GM06990 (cell line): ENCODE measurements around the gene CYTH2.

Experiments used
- DNase-seq: peaks from one replicate; pipeline ENCODE4 v3.0.0-alpha.2; 2011; ENCODE audit not compliant: insufficient read length; ENCODE audit errors: extremely low read depth
- H3K27me3 ChIP-seq: replicated peaks from 2 replicates; pipeline ENCODE4 v1.6.0; 2011; ENCODE audit warnings: low read length; ENCODE audit not compliant: control insufficient read depth, insufficient read depth
- H3K36me3 ChIP-seq: 2 replicates; pipeline ENCODE4 v1.5.1; 2011; ENCODE audit warnings: low read length; ENCODE audit not compliant: control insufficient read depth, insufficient read depth
- H3K4me3 ChIP-seq: replicated peaks from 2 replicates; pipeline ENCODE4 v1.5.1; 2011; ENCODE audit warnings: low read depth, mild to moderate bottlenecking, control low read depth, low read length
- CTCF ChIP-seq: IDR thresholded peaks from 2 replicates; pipeline ENCODE4 v1.5.1; 2011; ENCODE audit warnings: low read length, control low read depth, mild to moderate bottlenecking, inconsistent platforms; ENCODE audit not compliant: insufficient read depth, poor library complexity, severe bottlenecking

CYTH2 gene

DNA sequence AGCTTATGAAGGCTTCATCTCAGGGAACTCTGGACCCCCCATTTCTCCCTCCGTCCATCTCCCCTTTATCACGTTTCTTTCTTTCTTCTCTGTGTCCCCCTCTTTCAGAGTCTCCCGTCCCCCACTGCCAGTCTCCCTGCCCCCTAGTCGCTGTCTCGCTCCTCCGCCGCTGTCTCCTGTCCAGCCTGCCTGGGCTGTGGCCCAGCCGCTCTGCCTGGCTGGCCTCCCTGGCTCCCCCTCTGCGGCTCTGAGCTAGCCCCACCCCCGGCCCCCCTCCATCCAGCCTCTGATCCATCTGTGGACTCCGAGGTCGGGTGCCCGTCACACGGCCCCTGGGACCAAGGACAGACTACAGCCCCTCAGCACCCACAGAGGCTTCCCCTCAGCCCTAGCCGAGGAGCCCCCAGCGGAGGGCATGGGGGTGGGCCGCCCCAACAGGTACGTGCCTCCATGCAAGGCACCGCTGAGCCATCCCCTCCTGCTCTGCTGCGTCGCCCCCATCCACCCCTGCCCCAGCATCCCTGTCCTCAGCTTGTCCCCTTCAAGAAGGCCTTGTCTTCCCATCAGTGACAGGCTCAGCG lies 14.9 kb upstream of the CYTH2 start:
- Histone ChIP-seq H3K4me3 (no peak overlapping the region), H3K36me3 (peaks cover 31% of the 10 kb centered on the region), H3K27me3 (no peaks in the 10 kb centered on the region)
- no peak for TF ChIP-seq CTCF
- DNase-seq = no peak

GRCh38 chr19:48455171-48455907 lies 13.8 kb upstream of the CYTH2 start, which contains the start of gene KCNJ14:
KCNJ14 (plus strand) TSS chr19:48455574; CDS start chr19:48461725, 6,151 bp downstream.
- no peak for DNase-seq
- TF ChIP-seq CTCF = no peak

GRCh38 chr19:48455908-48456562 lies 13.1 kb upstream of the CYTH2 start:
- no peak for DNase-seq
- Histone ChIP-seq H3K4me3 (no peak overlapping the region), H3K36me3 (peaks cover 20% of the 10 kb centered on the region), H3K27me3 (no peaks in the 10 kb centered on the region)
- no peak for TF ChIP-seq CTCF

More at GRCh38 chr19:48455171-48455907, 13.8 kb upstream of the CYTH2 start, which contains the start of gene KCNJ14:
- H3K36me3 ChIP-seq = peaks cover 26% of the 10 kb centered on the region
- H3K27me3 ChIP-seq = no peaks in the 10 kb centered on the region
- no peak within 1 kb of the TSS for H3K4me3 ChIP-seq

DNA sequence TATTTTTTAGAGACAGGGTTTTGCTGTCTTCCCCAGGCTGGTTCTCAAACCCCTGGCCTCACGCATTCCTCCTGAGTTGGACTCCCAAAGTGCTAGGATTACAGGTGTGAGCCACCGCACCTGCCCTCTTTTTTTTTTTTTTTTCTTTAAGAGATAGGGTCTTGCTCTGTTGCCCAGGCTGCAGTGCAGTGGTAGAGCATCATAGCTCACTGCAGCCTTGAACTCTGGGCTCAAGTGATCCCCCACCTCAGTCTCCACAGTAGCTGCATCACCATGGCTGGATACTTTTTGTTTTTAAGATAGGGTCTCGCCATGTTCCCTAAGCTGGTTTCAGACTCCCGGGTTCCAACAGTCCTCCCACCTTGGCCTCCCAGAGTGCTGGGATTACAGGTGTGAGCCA lies 12.3 kb upstream of the CYTH2 start:
- DNase-seq = no peak
- Histone ChIP-seq H3K36me3 (peaks cover 15% of the 10 kb centered on the region), H3K27me3 (no peaks in the 10 kb centered on the region), H3K4me3 (no peak overlapping the region)
- TF ChIP-seq CTCF = no peak

GRCh38 chr19:48458016-48458415 lies 11.2 kb upstream of the CYTH2 start:
- no peak for DNase-seq
- Histone ChIP-seq H3K36me3 (peaks cover 16% of the 10 kb centered on the region), H3K27me3 (no peaks in the 10 kb centered on the region)

More at GRCh38 chr19:48458016-48458415, 11.2 kb upstream of the CYTH2 start:
- no peak for TF ChIP-seq CTCF
- no peak overlapping the region for H3K4me3 ChIP-seq
